HG03354 (cell line): ENCODE data around the gene PPFIA1.

Experiments
- ATAC-seq: cut with Tn5 transposase; IDR thresholded peaks from one replicate; pipeline ENCODE4 v1.9.1; 2021; ENCODE audit warnings: mild to moderate bottlenecking; ENCODE audit not compliant: unreplicated experiment, poor library complexity, severe bottlenecking

PPFIA1 gene

DNA sequence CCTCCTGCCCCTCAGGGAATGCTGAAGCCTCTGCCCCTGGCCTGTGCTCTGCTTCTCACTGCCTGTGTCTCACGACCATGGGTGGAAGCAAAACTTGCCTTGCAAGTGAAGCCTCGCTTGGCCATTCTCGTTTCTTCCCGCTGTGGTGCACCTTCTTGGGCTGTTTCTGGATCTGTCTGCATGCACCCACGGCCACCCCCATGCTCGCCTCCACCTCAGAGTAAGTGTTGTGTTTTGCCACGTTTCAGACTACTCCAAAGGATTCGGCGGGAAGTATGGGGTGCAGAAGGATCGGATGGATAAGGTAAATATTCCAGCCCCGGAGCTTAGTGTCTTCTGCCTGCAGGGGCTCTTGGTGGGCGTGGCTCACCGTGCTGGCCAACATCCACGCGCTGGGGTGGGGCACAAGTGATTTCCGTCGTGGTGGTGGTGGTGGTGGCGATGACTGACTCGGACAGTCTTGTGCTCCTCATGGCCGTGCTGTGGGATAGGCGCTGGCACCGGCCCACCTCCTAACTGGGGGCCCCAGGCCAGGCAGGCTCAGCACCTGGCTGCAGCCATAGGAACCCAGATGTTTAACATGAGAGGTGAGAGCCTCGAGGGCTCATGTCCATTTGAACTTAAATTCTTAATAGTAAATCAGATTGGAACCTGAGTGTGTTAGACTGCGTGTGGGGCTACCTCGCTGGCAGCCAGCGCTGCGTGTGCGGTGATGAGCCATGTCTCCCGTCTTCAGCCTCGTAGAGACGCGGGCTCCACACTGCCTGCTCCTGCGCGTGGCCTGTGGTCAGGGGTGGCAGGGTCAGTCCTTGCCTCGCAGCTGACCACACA is 152.4 kb downstream of the PPFIA1 start:
- no peak for ATAC-seq

DNA sequence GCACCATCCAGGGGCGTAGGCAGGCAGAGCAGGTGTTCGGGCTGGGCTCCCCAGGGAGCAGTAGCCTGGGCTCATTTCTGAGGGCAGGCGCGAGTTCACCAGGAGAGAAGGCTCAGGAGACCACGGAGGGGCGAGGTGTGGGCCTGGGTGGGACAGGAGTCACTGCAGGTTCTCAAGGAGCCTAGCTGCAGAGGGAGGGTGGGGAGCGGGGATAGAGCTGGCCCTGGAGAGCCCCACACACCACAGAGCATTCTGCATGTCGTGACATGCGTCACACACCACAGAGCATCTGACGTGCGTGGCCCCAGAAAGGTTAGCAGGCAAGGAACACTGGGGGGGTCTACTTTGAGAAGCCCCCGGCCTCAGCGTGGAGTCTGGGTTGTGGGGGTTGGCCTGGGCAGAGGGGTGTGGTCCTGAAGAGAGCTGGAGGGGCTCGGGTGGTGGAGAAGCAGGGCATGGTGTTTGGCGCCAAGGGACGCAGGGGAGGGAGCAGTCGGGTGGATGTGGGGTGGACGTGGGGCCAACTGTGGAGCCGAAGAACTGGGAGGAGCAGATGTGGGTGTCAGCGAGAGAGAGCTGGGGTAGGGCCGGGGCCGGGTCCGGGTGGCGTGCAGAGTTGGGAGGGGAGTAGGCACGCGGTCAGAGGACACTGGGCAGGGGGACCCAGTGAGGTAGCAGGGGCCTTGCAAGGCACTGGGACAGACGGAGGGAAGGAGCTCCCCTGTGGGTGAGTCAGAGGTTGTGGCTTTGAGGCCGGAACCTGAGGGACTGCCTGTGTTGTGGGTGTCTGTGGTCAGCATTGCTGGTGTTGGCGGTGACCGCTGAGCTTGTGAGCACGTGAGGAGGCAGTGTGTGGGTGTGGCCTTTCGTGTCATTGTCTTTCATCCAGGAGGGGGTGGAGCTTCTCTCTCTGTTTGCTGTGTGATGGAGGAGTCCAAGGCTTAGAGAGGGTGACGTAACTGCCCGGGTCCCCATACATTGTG is 153.3 kb downstream of the PPFIA1 start:
- no peak for ATAC-seq

GRCh38 chr11:70424765-70425344 is 154.4 kb downstream of the PPFIA1 start:
- no peak for ATAC-seq

DNA sequence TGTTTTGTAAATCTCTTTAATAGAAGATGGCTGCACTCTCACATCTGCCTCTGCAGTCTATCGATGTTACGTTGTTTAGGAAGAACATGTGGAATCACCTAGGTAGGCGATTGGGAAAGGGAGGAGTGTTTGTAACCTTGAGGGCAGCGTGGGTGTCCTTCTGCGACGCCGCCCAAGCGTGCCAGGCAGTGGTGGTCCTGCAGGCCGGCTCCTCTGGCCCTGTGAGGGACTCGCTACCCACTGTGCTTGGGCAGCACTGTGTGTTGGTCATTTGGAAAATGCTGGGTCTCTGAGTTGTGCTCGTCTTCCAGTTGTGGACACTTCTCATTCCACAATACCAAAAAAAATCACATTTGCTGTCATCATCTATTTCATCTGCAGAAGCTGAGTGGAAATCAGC is 156.9 kb downstream of the PPFIA1 start:
- no peak for ATAC-seq

DNA sequence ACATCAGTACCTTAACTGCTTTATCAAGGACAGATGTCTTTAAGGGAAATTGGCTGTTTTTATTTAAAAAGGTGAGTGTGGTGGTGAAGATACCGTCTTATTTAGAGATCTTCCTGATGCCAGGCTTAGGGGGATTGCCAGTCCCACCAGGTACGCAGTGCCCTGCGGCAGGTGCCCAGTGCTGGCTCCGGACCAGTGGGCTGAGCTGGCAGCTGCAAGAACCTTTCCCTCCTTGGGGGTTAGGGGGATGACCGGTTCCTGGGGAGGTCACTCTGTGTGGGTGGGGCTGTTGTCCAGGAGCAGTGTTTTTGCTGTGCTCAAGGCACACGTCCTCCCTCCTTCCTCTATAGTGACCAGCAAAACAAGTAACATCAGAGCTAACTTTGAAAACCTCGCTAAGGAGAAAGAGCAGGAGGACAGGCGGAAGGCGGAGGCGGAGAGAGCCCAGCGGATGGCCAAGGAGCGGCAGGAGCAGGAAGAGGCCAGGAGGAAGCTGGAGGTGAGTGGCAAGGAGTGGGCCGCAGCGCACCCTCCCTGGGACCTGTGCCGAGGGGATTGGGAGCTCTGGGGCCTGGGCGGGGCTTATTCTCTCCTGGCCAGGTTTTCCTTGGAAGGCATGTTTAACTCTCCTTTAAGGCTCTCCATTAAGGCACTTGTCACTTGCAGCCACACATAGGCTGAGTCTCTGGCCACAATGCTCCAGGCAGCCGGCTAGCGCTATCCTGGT is 158.4 kb downstream of the PPFIA1 start:
- ATAC-seq: no peak

DNA sequence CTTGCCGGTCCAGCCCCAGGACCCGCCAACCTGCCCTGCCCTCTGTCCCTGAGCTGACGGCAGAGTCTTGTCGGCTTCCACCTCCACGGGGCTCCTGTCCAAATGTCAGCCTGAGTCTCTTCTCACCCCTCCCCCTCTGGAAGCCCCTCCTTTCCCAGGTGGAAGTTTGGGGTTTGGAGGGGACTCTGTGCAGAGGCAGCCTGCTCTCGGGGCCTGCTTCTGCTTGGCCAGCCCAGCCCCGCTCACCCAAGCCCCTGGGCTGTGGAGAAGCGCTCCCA is 158.9 kb downstream of the PPFIA1 start:
- no peak for ATAC-seq

GRCh38 chr11:70429724-70430521 is 159.4 kb downstream of the PPFIA1 start:
- no peak for ATAC-seq

DNA sequence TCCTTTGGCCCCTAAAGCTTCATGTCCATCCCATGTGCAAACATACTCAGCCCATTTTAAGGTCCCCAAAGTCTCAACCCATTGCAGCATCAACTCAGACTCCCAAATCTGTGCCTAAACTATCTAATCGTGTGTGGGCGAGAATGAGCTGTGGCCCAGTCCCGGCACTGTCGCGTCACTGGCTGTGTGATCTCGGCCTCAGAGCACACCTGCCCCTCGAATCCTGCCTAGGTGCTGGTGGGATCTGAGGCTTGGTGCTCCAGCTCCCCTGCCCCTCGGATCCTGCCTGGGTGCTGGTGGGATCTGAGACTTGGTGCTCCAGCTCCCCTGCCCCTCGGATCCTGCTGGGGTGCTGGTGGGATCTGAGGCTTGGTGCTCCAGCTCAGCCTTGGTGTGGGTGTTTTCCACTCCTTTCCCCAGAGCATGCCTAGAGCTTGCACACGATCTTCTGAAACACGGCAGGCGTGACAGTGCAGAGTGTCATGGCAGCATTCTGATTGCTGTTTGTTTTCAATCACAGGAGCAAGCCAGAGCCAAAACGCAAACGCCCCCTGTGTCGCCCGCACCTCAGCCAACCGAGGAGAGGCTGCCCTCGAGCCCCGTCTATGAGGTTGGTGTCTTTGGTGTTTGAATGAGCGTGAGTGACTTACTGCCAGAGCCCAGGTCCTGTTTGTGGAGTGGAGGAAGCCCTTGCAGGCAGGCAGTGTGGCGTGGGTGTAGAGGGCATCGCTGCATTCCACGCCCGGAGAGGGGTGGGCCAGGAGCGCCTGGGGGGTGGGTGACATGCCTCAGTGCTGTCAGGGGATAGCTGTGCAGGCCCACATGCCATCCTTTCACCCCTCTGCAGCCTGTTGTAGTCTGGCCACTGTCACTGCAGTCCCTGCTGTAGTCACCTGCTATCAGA is 160.4 kb downstream of the PPFIA1 start:
- ATAC-seq: no peak

GRCh38 chr11:70431611-70432010 is 161.1 kb downstream of the PPFIA1 start:
- ATAC-seq: no peak

DNA sequence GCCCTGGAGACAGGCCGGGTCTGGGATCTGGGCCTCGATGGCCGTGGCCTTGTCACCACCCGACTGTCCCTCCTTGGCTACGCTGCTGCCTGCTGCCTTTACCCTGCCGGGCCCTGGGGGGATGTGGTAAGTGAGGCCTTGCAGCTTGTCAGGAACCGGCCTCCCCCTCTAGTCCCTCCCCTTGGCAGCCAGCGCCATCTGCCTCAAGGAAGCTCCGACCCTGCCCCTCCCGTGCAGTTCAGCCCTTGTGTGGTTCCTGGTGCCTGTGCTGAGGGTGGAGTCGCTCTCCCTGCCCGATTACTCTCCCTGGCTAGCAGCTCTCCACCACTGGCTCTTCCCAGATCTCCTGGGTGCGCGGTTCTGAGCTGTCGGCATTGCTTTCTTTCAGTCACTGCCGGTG is 161.6 kb downstream of the PPFIA1 start:
- ATAC-seq: no peak

- no peak for ATAC-seq
Measured at GRCh38 chr11:70432580-70432979, 162.1 kb downstream of the PPFIA1 start.

GRCh38 chr11:70433038-70433437 is 162.5 kb downstream of the PPFIA1 start:
- no peak for ATAC-seq

GRCh38 chr11:70433526-70433925 is 163.0 kb downstream of the PPFIA1 start:
- no peak for ATAC-seq
